Measurements from ENCODE around the gene BRME1. TPM values are rescaled to one million over a fixed set of nuclear protein-coding genes. Genes with fewer than 3 reads are reported as not detected.
A peak's percentile ranks its signal among the peaks of the same experiment; 100 is the strongest.

Gene BRME1
- total RNA-seq, 1 donor from 2014 or later: 0.35 TPM

DNA sequence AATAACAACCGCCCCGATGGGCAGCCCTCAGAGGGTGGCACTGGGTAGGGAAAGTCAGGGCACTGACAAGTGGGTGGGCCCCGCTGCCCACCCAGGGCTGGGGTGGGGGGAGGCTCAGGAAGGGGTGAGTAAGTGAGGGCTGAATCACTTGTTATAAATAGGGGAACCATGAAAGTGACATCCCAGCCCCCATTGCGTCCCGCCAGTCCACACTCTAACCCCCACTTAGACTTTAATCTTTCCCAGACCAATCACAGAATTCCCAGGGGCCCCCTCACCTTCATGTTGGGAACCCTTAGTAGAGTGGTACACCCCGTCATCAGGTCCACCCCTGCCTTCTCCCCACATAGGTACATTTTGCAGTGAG is 66.0 kb downstream of the BRME1 start:
- intact Hi-C loops (cut with DNase I): loop anchor here (1.0 to 10.0 kb wide), 6 partner anchors 7 to 1045 kb away; partner anchors contain the start of genes IER2, JUNB, STX10 and ZSWIM4
- DNase-seq (ENCODE audit: low spot score): no peak

DNA sequence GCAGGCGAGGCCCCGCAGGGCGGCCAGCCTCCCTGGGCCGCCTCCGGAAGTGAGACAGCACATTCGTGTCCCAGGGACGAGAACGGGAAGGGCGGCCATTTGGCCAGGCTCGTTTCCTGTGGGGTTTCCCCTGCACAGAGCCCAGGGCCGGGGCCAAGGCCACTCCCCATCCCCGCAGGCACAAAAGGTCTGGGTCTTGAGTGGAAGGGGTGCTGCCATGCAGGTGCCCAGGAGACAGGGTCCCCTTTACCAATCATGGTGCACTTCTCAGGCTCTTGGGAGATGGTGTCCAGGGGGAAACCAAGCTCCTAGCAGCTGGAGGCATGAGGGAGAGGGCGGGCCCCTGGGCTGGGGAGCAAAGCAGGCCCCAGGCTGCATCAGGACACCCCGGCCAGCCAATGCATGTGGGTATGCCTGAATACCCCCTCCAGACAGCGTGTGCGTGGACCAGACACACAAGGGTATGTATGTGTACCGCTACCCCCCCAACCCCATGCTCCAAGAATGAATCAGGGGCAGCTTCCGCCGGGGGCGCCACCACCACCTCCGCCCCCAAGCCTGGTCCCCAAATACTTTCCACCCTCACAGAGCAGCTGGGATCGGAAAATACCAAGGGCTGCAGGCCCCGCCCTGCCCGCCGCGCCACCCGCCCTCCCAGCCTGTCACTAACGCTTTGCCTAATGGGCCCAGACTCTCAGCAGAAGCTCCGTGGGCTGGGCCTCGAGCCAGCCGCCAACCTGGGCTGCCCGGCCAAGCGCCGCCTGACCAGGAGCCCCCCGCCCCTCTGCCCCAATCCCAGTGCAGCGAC is 66.6 kb downstream of the BRME1 start:
- peak; percentile 99 for DNase-seq (ENCODE audit: low spot score)
- intact Hi-C loops (cut with DNase I): loop anchor here (1.0 to 5.0 kb wide), 3 partner anchors 8 to 687 kb away; partner anchors contain the start of genes IER2, STX10 and ZSWIM4

DNA sequence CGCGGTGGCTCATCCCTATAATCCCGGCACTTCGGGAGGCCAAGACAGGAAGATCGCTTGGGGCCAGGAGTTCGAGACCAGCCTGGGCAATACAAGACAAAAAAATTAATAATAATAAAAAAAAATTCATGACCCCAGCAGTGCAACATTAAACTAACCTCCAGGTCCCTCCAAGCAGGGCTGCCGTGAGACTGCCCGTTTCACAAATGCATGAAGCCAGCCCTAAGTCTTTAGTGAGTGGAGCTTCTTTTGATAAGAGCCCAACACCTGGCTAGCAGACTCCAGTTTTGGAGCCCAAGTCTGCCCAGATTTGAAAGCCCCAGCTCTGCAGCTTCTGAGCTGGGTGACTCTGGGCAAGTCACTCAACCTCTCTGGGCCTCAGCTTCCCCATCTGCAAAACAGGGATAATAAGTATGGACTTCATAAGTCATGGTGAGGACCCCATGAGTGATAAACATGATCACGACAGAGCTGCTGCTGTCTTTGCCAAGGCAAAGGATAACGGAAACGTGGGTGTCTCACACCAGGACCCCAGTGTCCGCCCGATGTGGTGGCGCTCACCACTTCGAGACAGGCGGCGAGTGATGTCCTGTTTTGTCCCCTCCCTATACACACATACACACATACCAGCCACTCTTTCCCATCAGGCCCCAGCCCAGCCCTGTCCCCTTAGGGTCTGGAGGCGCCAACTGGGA is 67.3 kb downstream of the BRME1 start:
- intact Hi-C loops (cut with DNase I): loop anchor here (1.0 to 5.0 kb wide), 3 partner anchors 9 to 686 kb away; partner anchors contain the start of genes IER2, STX10 and ZSWIM4
- no peak for DNase-seq (ENCODE audit: low spot score)

DNA sequence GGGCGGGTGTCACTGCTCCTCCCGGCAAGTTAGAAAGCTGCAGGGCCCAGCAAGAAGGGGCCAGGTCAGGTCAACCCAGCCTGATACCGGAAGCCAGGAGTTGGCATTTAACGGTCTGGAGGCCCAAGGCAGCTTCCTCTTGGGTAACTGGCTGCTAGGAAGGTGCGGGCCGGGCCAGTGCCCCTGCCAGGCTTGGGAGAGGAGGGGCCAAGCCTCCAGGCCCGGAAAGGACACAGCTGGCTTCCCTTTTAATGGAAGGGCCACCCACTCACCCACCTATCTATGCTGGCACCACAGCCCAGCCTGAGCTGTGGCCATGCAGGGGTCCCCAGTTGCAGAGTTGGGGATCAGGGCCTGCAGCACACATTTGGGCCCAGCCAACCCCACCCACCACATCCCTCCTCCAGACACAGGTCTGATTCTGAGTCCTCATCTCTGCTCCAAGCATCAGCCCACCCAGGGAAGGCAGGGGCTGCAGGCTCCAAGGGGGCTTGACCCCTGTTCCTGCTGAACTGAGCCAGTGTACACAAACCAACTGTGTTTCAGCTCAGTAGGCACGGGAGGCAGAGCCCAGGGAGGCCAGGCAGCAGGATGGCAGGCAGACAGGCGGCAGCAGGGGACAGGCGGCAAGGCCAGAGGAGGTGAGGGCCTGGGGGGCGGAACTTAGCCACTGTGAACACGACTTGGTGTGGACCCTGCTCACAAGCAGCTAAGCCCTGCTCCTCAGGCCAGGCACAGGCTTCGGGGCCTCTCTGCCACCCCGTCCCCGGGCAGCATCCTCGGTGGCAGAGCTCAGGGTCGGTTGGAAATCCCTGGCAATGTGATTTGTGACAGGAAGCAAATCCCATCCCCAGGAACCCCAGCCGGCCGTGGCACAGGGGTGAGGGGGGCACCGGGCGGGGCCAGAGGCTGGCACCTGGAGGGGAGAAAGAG is 69.9 kb downstream of the BRME1 start:
- peak; percentile 93 for DNase-seq (ENCODE audit: low spot score)
- intact Hi-C loops (cut with DNase I): loop anchor here (5.0 kb wide), 1 partner anchor 684 kb away; the partner anchor contains the start of genes IER2 and STX10

DNA sequence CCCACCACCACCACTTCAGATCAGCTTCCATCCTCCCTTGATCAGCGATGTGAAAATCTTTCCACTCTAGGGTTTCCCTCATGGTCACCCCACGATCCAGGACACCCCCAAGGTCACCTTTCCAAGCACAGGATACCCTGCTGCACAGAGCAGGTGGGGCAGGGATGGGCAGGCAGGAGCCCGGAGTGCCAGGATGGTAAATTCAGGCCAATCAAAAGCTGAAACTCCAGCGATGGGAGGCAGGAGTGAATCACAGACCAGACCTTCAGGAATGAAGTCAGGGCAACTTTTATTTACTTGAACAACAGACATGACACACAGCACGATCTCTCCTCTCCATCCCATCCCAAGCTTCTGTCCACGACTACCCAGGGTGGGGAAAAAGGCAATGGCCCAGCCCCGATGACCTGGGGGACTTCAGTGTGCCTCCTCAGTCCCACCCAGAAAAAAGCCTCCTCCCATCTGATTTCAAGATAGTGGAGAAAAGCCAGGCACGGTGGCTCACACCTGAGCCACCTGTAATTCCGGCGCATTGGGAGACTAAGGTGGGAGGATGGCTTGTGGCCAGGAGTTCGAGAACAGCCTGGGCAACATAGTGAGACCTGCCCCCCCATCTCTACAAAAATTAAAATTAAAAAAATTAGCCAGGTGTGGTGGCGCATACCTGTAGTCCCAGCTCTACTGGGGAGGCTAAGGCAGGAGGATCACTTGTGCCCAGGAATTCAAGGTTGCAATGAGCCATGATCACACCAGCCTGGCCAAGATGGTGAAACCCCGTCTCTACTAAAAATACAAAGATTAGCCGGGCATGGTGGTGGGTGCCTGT is 71.5 kb downstream of the BRME1 start:
- intact Hi-C loops (cut with DNase I): loop anchor here (5.0 kb wide), 2 partner anchors 52 to 682 kb away; partner anchors contain the start of genes IER2 and STX10
- DNase-seq (ENCODE audit: low spot score): no peak

DNA sequence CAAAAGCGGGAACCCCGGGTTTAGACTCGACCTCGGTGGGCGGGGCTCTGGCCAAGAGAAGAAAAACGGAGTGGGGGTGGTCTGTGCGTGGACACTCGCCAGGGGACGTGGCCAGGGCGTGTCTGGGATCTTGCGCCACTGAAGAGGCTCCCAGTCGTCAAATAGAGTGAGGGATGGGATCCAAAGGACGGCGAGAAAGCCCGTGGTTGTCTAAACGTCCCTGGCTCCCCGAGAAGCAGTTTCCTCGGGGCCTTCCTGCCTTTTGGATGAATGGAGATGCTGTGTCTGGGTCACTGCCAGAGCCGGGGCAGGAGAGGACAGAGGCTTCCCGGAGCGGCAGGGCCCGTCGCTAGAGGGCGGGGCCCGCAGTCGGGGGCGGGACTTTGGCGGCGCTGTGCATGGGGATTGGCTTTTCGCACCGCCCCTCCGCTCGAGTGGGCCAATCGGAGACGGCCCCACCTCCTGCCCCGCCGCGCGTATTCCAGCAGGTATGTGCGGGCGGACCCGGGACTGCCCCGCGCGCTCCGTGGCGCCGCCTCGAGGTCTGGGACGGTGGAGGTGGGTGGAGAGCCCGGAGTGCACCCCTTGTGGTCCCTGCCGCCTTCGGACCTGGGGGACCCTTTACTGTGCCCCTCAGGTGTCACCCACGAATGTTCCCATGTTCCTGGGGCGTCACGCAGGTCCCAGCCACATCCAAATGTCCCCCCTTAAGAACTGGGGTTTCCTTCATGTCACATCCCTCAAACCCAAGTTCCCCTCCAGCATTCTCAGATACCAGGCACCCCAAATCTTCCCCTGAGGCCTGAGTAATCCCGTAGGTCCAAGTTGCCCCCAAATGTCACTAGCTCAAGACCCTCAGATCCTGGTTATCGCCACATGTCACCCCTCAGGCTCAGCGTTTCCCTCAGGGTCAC is 72.3 kb downstream of the BRME1 start:
- intact Hi-C loops (cut with DNase I): loop anchor here (5.0 kb wide), 1 partner anchor 51 kb away; no protein-coding TSS in a partner anchor
- DNase-seq (ENCODE audit: low spot score): peak; percentile 97

Small RNAs within 50 kb of the gene (microRNA-seq; reads per million reads assigned to microRNA genes)
- 311 reads per million, percentile 72 among the genes with 10 or more reads in this experiment for gene MIR181C
- gene MIR181D: 149 reads per million, percentile 61 among the genes with 10 or more reads in this experiment

Other genes starting within 250 kb of the BRME1 start
- gene MRI1, start 141.6 kb downstream of the BRME1 start, total RNA-seq: 15.4 TPM
- 91.2 TPM for gene C19orf53, start 131.7 kb downstream of the BRME1 start, total RNA-seq
- 3.9 TPM for gene ZSWIM4, start 110.7 kb downstream of the BRME1 start, total RNA-seq
- gene NANOS3, start 29.0 kb downstream of the BRME1 start, total RNA-seq: 0.78 TPM
- gene CC2D1A, start 84 bp upstream of the BRME1 start, total RNA-seq: 19.5 TPM
- 3.5 TPM for gene PODNL1, start 32.3 kb upstream of the BRME1 start, total RNA-seq
- gene DCAF15, start 46.4 kb upstream of the BRME1 start, total RNA-seq: 17.0 TPM
- 13.4 TPM for gene RFX1, start 100.2 kb upstream of the BRME1 start, total RNA-seq
- not detected for gene RLN3, start 122.0 kb upstream of the BRME1 start, total RNA-seq
- 3.0 TPM for gene IL27RA, start 125.6 kb upstream of the BRME1 start, total RNA-seq
- 0.46 TPM for gene PALM3, start 156.0 kb upstream of the BRME1 start, total RNA-seq
- 7.9 TPM for gene MISP3, start 166.7 kb upstream of the BRME1 start, total RNA-seq
- not detected for gene C19orf67, start 179.7 kb upstream of the BRME1 start, total RNA-seq
- 41.8 TPM for gene SAMD1, start 184.6 kb upstream of the BRME1 start, total RNA-seq
- gene PRKACA, start 211.6 kb upstream of the BRME1 start, total RNA-seq: 487 TPM
- gene ASF1B, start 230.5 kb upstream of the BRME1 start, total RNA-seq: 0.70 TPM